ENCODE data around the gene NENF. TPM values are rescaled to one million over a fixed set of nuclear protein-coding genes. Genes with fewer than 3 reads are reported as not detected.

NENF gene
- 38.0 and 74.6 TPM in 2 replicates for total RNA-seq (ENCODE audit: low replicate concordance)

GRCh38 chr1:212432661-212433576, at the start of gene NENF:
TSS of gene NENF (plus strand) at chr1:212432920. CDS start at chr1:212432944, 24 bp downstream.

DNA sequence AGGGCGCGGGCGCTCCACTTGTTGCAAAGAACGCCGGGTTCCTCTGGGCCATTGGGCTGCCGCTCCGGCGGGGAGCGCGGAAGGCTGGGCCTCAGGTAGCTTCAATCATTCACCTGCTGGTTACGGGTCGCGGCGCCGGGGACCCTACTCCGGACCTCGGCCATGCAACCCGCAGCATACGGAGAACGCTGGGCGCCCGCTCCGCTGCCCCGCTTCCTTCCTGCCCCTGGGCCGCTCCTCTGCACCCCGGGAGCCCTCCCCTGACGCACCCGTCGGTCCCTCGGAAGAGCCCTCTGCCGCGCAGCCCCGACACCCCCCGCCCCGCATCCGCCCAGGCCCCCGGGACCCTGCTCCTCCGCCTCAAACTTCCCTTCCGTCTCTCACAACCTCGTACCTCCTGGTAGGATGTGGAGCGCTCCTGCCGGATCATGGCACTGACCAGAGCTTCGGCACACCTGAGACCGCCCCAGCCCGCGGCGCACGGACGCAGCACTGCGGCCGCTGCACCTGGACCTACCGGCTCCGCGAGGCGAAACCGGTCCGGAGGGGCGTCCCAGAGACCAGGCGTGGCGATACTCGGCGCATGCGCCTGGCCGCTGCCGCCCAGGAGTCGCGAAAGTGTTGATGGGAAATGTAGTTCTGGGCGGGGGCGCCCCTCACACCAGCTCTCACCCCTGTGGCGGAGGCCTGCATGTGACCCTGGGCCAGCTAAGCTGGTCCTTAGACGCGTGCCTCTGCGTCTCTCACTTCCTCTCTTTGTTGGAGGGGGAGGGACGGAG, 18.2 kb upstream of the NENF start, which contains the start of gene PACC1:
PACC1 (minus strand) TSS at position 559 of the 779 bp plus-strand sequence; CDS start at position 430, 129 bp downstream.

Other genes with a start within 250 kb of the NENF start
- 9.7 and 13.5 TPM in 2 replicates for gene PPP2R5A, start 147.5 kb upstream of the NENF start, total RNA-seq (ENCODE audit: low replicate concordance)
- gene PACC1, start 18.0 kb upstream of the NENF start, total RNA-seq (ENCODE audit: low replicate concordance), result 7.7 and 9.7 TPM in 2 replicates
- gene ATF3, start 175.8 kb downstream of the NENF start, total RNA-seq (ENCODE audit: low replicate concordance), result 2.3 and 3.2 TPM in 2 replicates